CD4-positive, alpha-beta T cell treated with Interleukin-15 for 4 hours (primary cell): ENCODE results near the gene C5AR1.
"Not testable (repeated sequence)": the region's sequence is repeated elsewhere in the genome, so short reads cannot be mapped to it uniquely, and the experiment has no call there.

ENCODE experiments used
- DNase-seq: peaks from one replicate; pipeline ENCODE4 v3.0.0-alpha.2; 2020; ENCODE audit warnings: low spot score

The C5AR1 gene

GRCh38 chr19:47284324-47284899, 25.2 kb upstream of the C5AR1 start:
- DNase-seq = peak; percentile 76

GRCh38 chr19:47296036-47296435, 13.6 kb upstream of the C5AR1 start:
- DNase-seq = peak; percentile 85

- not testable (repeated sequence) for DNase-seq
Measured at GRCh38 chr19:47300867-47301266, 8.8 kb upstream of the C5AR1 start.

GRCh38 chr19:47302249-47302648, 7.4 kb upstream of the C5AR1 start:
- DNase-seq = no peak

- no peak for DNase-seq
Measured at GRCh38 chr19:47303966-47304365, 5.7 kb upstream of the C5AR1 start.

- DNase-seq = peak; percentile 59
Measured at GRCh38 chr19:47305309-47305751, 4.3 kb upstream of the C5AR1 start.

GRCh38 chr19:47306303-47306702, 3.4 kb upstream of the C5AR1 start:
- DNase-seq = no peak

- DNase-seq = no peak
Measured at GRCh38 chr19:47309038-47309437, 623 bp upstream of the C5AR1 start.

GRCh38 chr19:47310323-47310722, 662 bp downstream of the C5AR1 start:
- DNase-seq = no peak

GRCh38 chr19:47310819-47311218, 1.2 kb downstream of the C5AR1 start:
- no peak for DNase-seq

GRCh38 chr19:47312366-47313006, 2.8 kb downstream of the C5AR1 start:
- DNase-seq = no peak

GRCh38 chr19:47313754-47314295, 4.2 kb downstream of the C5AR1 start:
- DNase-seq = no peak

GRCh38 chr19:47315125-47315821, 5.6 kb downstream of the C5AR1 start:
- DNase-seq = no peak

GRCh38 chr19:47316513-47316912, 6.9 kb downstream of the C5AR1 start:
- DNase-seq = no peak

GRCh38 chr19:47319923-47320871, 10.5 kb downstream of the C5AR1 start:
- DNase-seq = no peak

GRCh38 chr19:47321630-47322029, 12.0 kb downstream of the C5AR1 start:
- no peak for DNase-seq

GRCh38 chr19:47322058-47322457, 12.4 kb downstream of the C5AR1 start:
- no peak for DNase-seq

- DNase-seq = no peak
Measured at GRCh38 chr19:47323409-47323808, 13.7 kb downstream of the C5AR1 start.

- DNase-seq = no peak
Measured at GRCh38 chr19:47323872-47324271, 14.2 kb downstream of the C5AR1 start.

- no peak for DNase-seq
Measured at GRCh38 chr19:47324502-47324901, 14.8 kb downstream of the C5AR1 start.

- DNase-seq = no peak
Measured at GRCh38 chr19:47330466-47330869, 20.8 kb downstream of the C5AR1 start.

GRCh38 chr19:47331490-47331889, 21.8 kb downstream of the C5AR1 start:
- DNase-seq = no peak
